Pons (tissue), 1 donor: ENCODE measurements around the gene UBXN7.
"Not testable (repeated sequence)": the region's sequence is repeated elsewhere in the genome, so short reads cannot be mapped to it uniquely, and the experiment has no call there.

Source experiments
- DNase-seq: peaks from one replicate; pipeline ENCODE4 v3.0.0-alpha.2; 2016; ENCODE audit warnings: low spot score

The UBXN7 gene

GRCh38 chr3:196316799-196317686 lies 115.2 kb downstream of the UBXN7 start:
- not testable (repeated sequence) for DNase-seq

DNA sequence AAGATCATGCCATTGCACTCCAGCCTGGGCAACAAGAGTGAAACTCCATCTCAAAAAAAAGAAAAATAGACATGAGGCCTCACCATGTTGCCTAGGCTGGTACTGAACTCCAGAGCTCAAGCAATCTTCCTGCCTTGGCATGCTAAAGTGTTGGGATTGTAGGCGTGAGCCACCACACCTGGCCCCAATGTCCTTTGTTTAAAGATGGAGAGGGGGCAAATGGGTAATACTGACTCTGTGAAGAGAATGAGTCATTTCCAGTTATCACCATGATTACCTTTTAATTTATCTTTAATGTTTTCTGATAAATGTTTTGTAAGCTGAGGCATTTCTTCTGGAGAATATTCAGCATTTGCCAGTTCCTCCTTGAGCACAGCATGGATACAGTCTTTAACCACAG lies 116.4 kb downstream of the UBXN7 start:
- no peak for DNase-seq

- DNase-seq = no peak
These were observed 117.6 kb downstream of the UBXN7 start for GRCh38 chr3:196314597-196314996.

DNA sequence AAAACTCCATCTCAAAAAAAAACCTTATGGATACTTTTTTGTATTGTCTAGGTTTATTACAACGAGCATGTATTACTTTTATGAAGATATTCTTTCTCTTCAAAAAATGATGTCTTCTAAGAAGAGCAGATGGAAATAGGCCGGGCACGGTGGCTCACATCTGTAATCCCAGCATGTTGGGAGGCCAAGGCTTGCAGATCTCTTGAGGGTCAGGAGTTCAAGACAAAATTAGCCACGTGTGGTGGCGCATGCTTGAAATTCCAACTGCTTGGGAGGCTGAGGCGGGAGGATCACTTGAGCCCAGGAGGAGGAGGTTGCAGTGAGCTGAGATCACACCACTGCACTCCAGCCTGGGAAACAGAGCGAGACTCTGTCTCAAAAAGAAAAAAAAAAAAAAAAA lies 118.1 kb downstream of the UBXN7 start:
- DNase-seq = not testable (repeated sequence)

DNA sequence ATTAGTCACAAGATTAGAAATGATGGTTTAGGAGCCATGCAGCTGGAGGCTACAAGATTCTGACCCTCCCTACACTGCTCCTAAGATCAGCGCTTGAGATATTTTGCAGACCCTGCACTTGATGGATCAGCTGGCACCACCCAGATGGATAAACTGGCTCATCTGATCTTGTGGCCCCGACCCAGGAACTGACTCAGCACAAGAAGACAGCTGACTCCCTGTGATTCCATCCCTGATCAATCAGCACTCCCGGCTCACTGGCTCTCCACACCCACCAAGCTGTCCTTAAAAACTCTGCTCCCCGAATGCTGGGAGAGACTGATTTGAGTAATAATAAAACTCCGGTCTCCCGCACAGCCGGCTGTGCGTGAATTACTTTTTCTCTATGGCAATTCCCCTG lies 129.3 kb downstream of the UBXN7 start:
- not testable (repeated sequence) for DNase-seq

DNA sequence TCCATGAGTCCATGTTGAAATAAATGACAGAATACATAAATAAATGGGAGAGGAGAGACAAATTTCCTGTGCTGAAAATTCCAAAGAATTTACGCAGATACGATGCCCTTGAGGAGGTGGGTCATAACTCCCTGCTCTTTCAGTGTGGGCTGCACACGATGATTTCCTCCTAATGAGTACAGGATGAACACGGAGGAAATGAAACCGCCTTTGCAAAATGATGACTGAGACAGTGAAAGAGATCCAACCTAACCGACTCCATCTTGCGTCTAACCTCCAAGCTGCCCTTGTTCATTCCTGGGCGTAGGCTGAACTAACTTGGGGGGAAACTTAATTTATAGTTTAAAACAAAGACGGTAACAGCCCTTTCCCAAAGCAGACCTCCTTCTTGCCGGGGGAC lies 129.7 kb downstream of the UBXN7 start:
- not testable (repeated sequence) for DNase-seq

GRCh38 chr3:196298521-196298920 lies 133.7 kb downstream of the UBXN7 start:
- no peak for DNase-seq
